Measurements from ENCODE around the gene ZC3H13.

ZC3H13 gene

DNA sequence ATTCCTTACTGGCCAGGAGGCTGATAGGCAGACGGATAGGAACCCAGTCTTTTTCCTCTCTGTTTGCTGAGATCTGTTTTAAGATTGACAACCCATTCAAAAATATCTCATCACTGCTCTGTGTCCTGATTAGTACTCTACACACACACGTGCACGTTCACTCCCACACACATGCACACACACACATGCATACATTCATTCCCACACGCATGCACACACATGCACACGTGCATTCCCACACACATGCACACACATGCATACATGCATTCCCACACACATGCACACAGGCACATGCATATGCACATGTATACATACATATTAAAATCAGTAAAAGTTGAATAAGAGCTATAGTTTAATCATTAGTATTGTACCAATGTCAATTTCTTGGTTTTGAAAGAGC, 120.4 kb downstream of the ZC3H13 start:
- TF ChIP-seq, protein P1, sequence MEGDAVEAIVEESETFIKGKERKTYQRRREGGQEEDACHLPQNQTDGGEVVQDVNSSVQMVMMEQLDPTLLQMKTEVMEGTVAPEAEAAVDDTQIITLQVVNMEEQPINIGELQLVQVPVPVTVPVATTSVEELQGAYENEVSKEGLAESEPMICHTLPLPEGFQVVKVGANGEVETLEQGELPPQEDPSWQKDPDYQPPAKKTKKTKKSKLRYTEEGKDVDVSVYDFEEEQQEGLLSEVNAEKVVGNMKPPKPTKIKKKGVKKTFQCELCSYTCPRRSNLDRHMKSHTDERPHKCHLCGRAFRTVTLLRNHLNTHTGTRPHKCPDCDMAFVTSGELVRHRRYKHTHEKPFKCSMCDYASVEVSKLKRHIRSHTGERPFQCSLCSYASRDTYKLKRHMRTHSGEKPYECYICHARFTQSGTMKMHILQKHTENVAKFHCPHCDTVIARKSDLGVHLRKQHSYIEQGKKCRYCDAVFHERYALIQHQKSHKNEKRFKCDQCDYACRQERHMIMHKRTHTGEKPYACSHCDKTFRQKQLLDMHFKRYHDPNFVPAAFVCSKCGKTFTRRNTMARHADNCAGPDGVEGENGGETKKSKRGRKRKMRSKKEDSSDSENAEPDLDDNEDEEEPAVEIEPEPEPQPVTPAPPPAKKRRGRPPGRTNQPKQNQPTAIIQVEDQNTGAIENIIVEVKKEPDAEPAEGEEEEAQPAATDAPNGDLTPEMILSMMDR (IDR thresholded peaks at IDR 0.05; ENCODE audit: insufficient read depth, missing control alignments): no peak
- no peak for DNase-seq (ENCODE audit: insufficient read length, low spot score)
- FAIRE-seq: no peak

DNA sequence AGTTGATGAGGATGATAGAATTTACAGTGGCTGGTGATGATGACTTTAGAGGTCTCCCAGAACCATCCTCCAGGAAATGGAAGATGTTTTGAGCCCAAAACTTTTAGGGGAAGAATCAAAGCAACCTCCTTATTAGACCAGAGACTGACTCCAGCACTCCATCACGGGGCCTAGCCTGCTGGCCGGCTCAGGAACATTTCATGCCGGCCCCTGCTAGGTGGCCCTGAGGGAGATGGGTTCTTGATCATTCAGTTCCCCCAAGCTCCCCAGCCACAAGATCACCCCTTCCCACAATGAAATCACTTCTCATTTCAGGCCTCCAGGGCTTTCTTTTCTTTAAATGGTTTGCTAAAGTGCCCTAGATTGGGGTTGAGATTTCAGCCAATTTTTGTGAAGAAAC, 121.3 kb downstream of the ZC3H13 start:
- TF ChIP-seq, protein P1 (IDR thresholded peaks at IDR 0.05; ENCODE audit: insufficient read depth, missing control alignments): no peak
- DNase-seq (ENCODE audit: insufficient read length, low spot score) (no peak), FAIRE-seq (no peak)

DNA sequence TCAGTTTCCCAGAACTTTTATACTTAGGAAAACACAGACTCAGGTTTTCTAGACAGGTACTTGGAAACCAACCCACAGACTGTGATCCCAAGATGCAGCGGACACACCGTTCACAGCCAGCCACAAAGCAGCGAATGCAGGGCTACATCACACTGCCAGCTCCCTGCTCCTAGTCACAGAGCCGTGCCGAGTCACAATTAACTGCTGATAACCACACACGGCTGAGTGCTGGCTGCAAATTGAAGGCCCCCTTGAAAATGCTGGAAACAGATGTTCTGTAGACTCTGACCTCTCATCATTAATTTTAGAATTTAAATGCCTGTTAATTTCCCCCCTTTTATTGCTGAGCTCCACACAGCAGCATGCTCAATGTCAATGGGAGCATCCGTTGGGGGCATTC, 122.4 kb downstream of the ZC3H13 start:
- TF ChIP-seq, protein P1 (IDR thresholded peaks at IDR 0.05; ENCODE audit: insufficient read depth, missing control alignments): no peak
- FAIRE-seq (no peak), DNase-seq (ENCODE audit: insufficient read length, low spot score) (no peak)

DNA sequence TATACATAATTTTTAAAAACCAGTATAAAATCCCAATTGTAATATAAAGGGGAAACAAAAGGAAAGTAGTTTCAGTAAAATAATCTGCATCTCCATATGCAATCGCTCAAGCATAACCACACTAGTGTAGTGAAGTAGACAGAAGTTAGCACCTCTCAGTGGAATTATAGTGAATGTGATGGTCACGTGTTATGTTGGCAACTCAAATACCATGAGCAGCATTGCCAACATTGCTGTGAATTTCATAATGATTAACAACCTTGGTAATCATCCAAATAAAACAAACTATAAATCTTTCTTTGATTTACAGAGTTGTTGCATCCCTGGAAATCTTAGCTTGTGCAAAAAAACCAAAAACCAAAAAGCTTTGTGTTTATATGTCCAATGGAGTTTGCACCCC, 123.7 kb downstream of the ZC3H13 start:
- FAIRE-seq (no peak), DNase-seq (ENCODE audit: insufficient read length, low spot score) (no peak)
- TF ChIP-seq, protein P1 (IDR thresholded peaks at IDR 0.05; ENCODE audit: insufficient read depth, missing control alignments): no peak

DNA sequence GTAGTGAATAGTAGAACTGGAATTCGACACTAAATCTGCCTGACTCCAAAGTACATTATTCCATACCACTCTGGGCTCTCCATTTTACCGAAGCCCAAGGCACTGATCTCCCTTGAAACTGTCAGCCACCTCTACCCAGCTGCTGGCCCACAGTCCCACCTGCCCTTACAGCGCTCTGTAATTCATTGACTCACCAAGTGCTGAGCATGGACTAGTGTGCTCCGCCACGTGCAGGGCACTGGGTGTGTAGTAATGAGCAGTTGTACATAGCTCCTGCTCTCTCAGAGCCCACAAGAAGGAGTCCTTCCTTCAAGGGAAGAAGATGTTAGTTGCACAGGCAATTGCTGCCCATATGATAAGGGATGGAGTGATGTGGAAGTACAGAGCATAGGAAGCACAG, 124.4 kb downstream of the ZC3H13 start:
- DNase-seq (ENCODE audit: insufficient read length, low spot score): no peak
- TF ChIP-seq, protein P1 (IDR thresholded peaks at IDR 0.05; ENCODE audit: insufficient read depth, missing control alignments): no peak
- no peak for FAIRE-seq

DNA sequence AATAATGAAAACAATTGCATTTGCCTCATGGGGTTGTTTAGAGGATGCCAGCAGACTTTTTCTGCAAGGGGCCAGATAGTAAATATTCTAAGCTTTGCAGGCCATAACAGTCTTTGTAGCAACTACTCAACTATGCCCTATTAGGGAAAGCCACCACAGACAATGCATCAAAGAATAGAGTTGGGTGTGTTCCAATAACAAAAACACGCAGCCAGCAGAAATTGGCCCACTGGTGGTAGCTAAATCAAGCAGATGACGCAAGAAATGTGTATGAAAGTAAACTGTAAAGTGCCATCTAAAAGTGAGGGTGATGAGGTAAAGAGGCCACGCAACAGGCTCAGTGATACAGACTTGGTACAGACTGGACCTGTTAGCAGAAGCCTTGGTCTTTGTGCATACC, 125.8 kb downstream of the ZC3H13 start:
- DNase-seq (ENCODE audit: insufficient read length, low spot score) (no peak), FAIRE-seq (no peak)
- TF ChIP-seq, protein P1 (IDR thresholded peaks at IDR 0.05; ENCODE audit: insufficient read depth, missing control alignments): no peak

DNA sequence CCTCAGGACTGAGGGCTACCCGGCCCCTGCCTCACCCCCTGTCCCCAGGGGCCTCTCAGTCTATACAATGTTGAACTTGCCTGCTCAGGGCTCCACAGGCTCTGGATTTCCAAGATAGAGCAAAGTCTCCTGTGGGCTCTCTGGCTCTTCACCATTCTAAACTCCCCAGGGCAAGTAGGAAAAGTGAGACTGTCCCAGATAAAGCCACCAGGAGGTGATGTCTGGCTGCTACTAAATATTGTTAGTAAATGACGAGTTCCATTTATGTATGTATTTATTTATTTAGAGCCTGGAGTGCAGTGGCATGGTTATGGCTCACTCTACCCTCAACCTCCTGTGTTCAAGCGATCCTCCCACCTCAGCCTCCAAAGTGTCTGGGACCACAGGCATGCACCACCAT, 127.4 kb downstream of the ZC3H13 start:
- TF ChIP-seq, protein P1 (IDR thresholded peaks at IDR 0.05; ENCODE audit: insufficient read depth, missing control alignments): no peak
- DNase-seq (ENCODE audit: insufficient read length, low spot score) (no peak), FAIRE-seq (no peak)
